Body of pancreas (tissue), 4 donors: Measurements from ENCODE around the gene C20orf96.

ENCODE experiments used
- CTCF ChIP-seq, 7 experiments: fragments of 450-650 bp in 4 of 7; fragments of 200-600 bp in 3 of 7; sonication (generic) in 3 of 7; IDR thresholded peaks; one replicate each; pipeline ENCODE4 v1.5.1; 2016 to 2019; ENCODE audit warnings: antibody characterized with exemption in 7 of 7
- POLR2A ChIP-seq, 3 donors: fragments of 450-650 bp; IDR thresholded peaks; one replicate each; pipeline ENCODE4 v1.6.1; 2016; ENCODE audit warnings: antibody characterized with exemption in 3 of 3, mild to moderate bottlenecking in 2 of 3

GRCh38 chr20:278181-278580 is 12.4 kb downstream of the C20orf96 start:
- TF ChIP-seq POLR2A (IDR thresholded peaks at IDR 0.05): no peak
- TF ChIP-seq CTCF (IDR thresholded peaks at IDR 0.05): no peak
